Nephron (organoid): ENCODE measurements around the gene CEACAM21.

Experiments
- H3K27ac Mint-ChIP-seq, 3 experiments: 2 replicates each; pipeline ENCODE4 v1.8.0; 2020; ENCODE audit warnings: mixed read lengths in 3 of 3, mild to moderate bottlenecking in 2 of 3, moderate library complexity in 1 of 3
- H3K27me3 Mint-ChIP-seq: 2 replicates; pipeline ENCODE4 v1.8.0; 2021; ENCODE audit warnings: low read depth, mild to moderate bottlenecking, moderate library complexity, mixed read lengths
- H3K36me3 Mint-ChIP-seq: 2 replicates; pipeline ENCODE4 v1.8.0; 2020; ENCODE audit warnings: low read depth, mixed read lengths
- H3K4me1 Mint-ChIP-seq: 2 replicates; pipeline ENCODE4 v1.8.0; 2020; ENCODE audit warnings: mixed read lengths
- H3K4me3 Mint-ChIP-seq, 3 experiments: 2 replicates each; pipeline ENCODE4 v1.8.0; 2020; ENCODE audit warnings: mild to moderate bottlenecking in 3 of 3, mixed read lengths in 3 of 3, moderate library complexity in 2 of 3
- H3K9me3 Mint-ChIP-seq: 2 replicates; pipeline ENCODE4 v1.8.0; 2020; ENCODE audit warnings: mixed read lengths
- TF ChIP-seq, protein P1 (sequence below), 3 experiments: fragments of 200-600 bp; sonication (generic); IDR thresholded peaks; one replicate each; pipeline ENCODE4 v1.5.0; 2021; ENCODE audit warnings: antibody characterized with exemption in 3 of 3; ENCODE audit not compliant: unreplicated experiment in 3 of 3

Gene CEACAM21

GRCh38 chr19:41540041-41540695 is 35.8 kb upstream of the CEACAM21 start:
- Mint-ChIP-seq H3K36me3 (no peaks in the 10 kb centered on the region), H3K27ac (peak overlapping the region in 1 of 3 experiments; percentile 78), H3K27me3 (peaks cover 29% of the 10 kb centered on the region), H3K9me3 (no peaks in the 10 kb centered on the region), H3K4me3 (no peak overlapping the region), H3K4me1 (no peaks in the 10 kb centered on the region)
- TF ChIP-seq, protein P1, sequence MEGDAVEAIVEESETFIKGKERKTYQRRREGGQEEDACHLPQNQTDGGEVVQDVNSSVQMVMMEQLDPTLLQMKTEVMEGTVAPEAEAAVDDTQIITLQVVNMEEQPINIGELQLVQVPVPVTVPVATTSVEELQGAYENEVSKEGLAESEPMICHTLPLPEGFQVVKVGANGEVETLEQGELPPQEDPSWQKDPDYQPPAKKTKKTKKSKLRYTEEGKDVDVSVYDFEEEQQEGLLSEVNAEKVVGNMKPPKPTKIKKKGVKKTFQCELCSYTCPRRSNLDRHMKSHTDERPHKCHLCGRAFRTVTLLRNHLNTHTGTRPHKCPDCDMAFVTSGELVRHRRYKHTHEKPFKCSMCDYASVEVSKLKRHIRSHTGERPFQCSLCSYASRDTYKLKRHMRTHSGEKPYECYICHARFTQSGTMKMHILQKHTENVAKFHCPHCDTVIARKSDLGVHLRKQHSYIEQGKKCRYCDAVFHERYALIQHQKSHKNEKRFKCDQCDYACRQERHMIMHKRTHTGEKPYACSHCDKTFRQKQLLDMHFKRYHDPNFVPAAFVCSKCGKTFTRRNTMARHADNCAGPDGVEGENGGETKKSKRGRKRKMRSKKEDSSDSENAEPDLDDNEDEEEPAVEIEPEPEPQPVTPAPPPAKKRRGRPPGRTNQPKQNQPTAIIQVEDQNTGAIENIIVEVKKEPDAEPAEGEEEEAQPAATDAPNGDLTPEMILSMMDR (IDR thresholded peaks at IDR 0.05; ENCODE audit: unreplicated experiment in 3 of 3): no peak

GRCh38 chr19:41541990-41542584 is 33.9 kb upstream of the CEACAM21 start:
- Mint-ChIP-seq H3K27me3 (peaks cover 42% of the 10 kb centered on the region), H3K9me3 (no peaks in the 10 kb centered on the region)

GRCh38 chr19:41542622-41543021 is 33.3 kb upstream of the CEACAM21 start:
- H3K4me1 Mint-ChIP-seq: no peaks in the 10 kb centered on the region
- peaks cover 39% of the 10 kb centered on the region for H3K27me3 Mint-ChIP-seq
- no peak overlapping the region for H3K27ac Mint-ChIP-seq
- H3K9me3 Mint-ChIP-seq: no peaks in the 10 kb centered on the region
- H3K4me3 Mint-ChIP-seq: no peak overlapping the region
- H3K36me3 Mint-ChIP-seq: no peaks in the 10 kb centered on the region
- TF ChIP-seq, protein P1 (IDR thresholded peaks at IDR 0.05; ENCODE audit: unreplicated experiment in 3 of 3): no peak

More at GRCh38 chr19:41541990-41542584, 33.9 kb upstream of the CEACAM21 start:
- Mint-ChIP-seq H3K4me3 (no peak overlapping the region), H3K36me3 (no peaks in the 10 kb centered on the region), H3K4me1 (no peaks in the 10 kb centered on the region), H3K27ac (no peak overlapping the region)
- TF ChIP-seq, protein P1 (IDR thresholded peaks at IDR 0.05; ENCODE audit: unreplicated experiment in 3 of 3): peak in 1 of 3 experiments; percentile 33

DNA sequence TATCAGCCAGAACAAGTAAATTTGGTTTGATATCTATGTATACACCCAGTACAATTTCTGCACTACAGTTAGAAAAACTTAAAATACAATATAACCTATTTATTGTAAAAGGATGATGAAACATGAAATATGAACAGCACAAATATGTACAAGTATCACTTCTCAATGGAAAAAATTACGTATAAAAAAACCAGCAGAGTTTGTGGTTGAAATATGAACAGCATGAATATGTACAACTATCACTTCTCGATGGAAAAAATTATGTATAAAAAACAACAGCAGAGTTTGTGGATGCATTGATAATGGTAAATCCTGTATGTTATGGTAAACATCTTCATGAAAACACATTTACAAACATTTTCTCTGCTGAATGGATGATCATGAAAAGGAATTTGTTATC is 32.4 kb upstream of the CEACAM21 start:
- H3K27me3 Mint-ChIP-seq: peaks cover 38% of the 10 kb centered on the region
- no peak overlapping the region for H3K4me3 Mint-ChIP-seq
- H3K9me3 Mint-ChIP-seq: no peaks in the 10 kb centered on the region
- no peak overlapping the region for H3K27ac Mint-ChIP-seq
- TF ChIP-seq, protein P1 (IDR thresholded peaks at IDR 0.05; ENCODE audit: unreplicated experiment in 3 of 3): no peak
- no peaks in the 10 kb centered on the region for H3K4me1 Mint-ChIP-seq
- H3K36me3 Mint-ChIP-seq: no peaks in the 10 kb centered on the region

GRCh38 chr19:41545547-41545946 is 30.4 kb upstream of the CEACAM21 start:
- H3K36me3 Mint-ChIP-seq: no peaks in the 10 kb centered on the region

More at GRCh38 chr19:41545547-41545946, 30.4 kb upstream of the CEACAM21 start:
- Mint-ChIP-seq H3K4me3 (no peak overlapping the region), H3K4me1 (no peaks in the 10 kb centered on the region), H3K9me3 (no peaks in the 10 kb centered on the region), H3K27me3 (peaks cover 37% of the 10 kb centered on the region), H3K27ac (no peak overlapping the region)
- TF ChIP-seq, protein P1 (IDR thresholded peaks at IDR 0.05; ENCODE audit: unreplicated experiment in 3 of 3): no peak
